HepG2 (cell line): ENCODE data around the gene ARHGDIA. TPM values are rescaled to one million over a fixed set of nuclear protein-coding genes. Genes with fewer than 3 reads are reported as not detected.

ENCODE experiments used
- AGO2 ChIP-seq: fragments of 200-400 bp; formaldehyde crosslinking; optimal IDR thresholded peaks from 2 replicates; pipeline ENCODE3; 2017; ENCODE audit warnings: mild to moderate bottlenecking, low read depth, low read length, moderate library complexity
- ASH2L ChIP-seq: fragments of 300-600, 200-600 bp; sonication (generic); IDR thresholded peaks from 2 replicates; pipeline ENCODE4 v1.7.0; 2017; ENCODE audit warnings: low read depth, mild to moderate bottlenecking, moderate library complexity, mixed read lengths, low read length; ENCODE audit not compliant: insufficient read length
- CENPT ChIP-seq: sonication (generic); formaldehyde crosslinking; IDR thresholded peaks from 2 replicates; pipeline ENCODE4 v1.8.0; 2022; ENCODE audit warnings: low read depth, mild to moderate bottlenecking, moderate library complexity, missing genetic modification reagents
- HNRNPL ChIP-seq: fragments of 200-400 bp; formaldehyde crosslinking; IDR thresholded peaks from 2 replicates; pipeline ENCODE4 v1.6.1; 2017; ENCODE audit warnings: mild to moderate bottlenecking, low read depth, low read length
- KMT2B ChIP-seq: IDR thresholded peaks from 2 replicates; pipeline ENCODE4 v1.6.1; 2016; ENCODE audit warnings: missing genetic modification reagents, missing compliant biosample characterization
- MXI1 ChIP-seq: IDR thresholded peaks from 3 replicates; pipeline ENCODE4 v1.6.1; 2012; ENCODE audit warnings: low read depth, low read length, inconsistent platforms, borderline replicate concordance
- NCOR1 ChIP-seq: fragments of 200-600 bp; sonication (generic); IDR thresholded peaks from 2 replicates; pipeline ENCODE4 v1.7.0; 2017; ENCODE audit warnings: antibody characterized with exemption, low read length, borderline replicate concordance
- RAD21 ChIP-seq: fragments of 450-650 bp; formaldehyde crosslinking; IDR thresholded peaks from 2 replicates; pipeline ENCODE4 v1.5.0; 2020; ENCODE audit warnings: mild to moderate bottlenecking
- RBM22 ChIP-seq: fragments of 200-400 bp; formaldehyde crosslinking; optimal IDR thresholded peaks from 2 replicates; pipeline ENCODE3; 2017; ENCODE audit warnings: mild to moderate bottlenecking, low read length, moderate library complexity
- SRF ChIP-seq: IDR thresholded peaks from 2 replicates; pipeline ENCODE4 v1.6.1; 2011; ENCODE audit warnings: mild to moderate bottlenecking, low read depth, low read length, moderate library complexity
- SRY ChIP-seq: sonication (generic); formaldehyde crosslinking; IDR thresholded peaks from 2 replicates; pipeline ENCODE4 v1.8.0; 2022; ENCODE audit warnings: mild to moderate bottlenecking, missing genetic modification reagents
- TAF15 ChIP-seq: fragments of 200-400 bp; formaldehyde crosslinking; IDR thresholded peaks from one replicate; pipeline ENCODE4 v1.6.1; 2018; ENCODE audit warnings: mild to moderate bottlenecking, low read depth, low read length; ENCODE audit not compliant: poor library complexity, severe bottlenecking
- TBX2 ChIP-seq: sonication (generic); formaldehyde crosslinking; IDR thresholded peaks from 2 replicates; pipeline ENCODE4 v1.5.0; 2020; ENCODE audit warnings: missing genetic modification reagents, mild to moderate bottlenecking, borderline replicate concordance
- ZBTB21 ChIP-seq: sonication (generic); formaldehyde crosslinking; IDR thresholded peaks from 2 replicates; pipeline ENCODE4 v1.4.0; 2020; ENCODE audit warnings: missing genetic modification reagents
- ZFP90 ChIP-seq: sonication (generic); formaldehyde crosslinking; IDR thresholded peaks from 2 replicates; pipeline ENCODE4 v1.8.0; 2022; ENCODE audit warnings: missing genetic modification reagents, mild to moderate bottlenecking, inconsistent platforms, borderline replicate concordance
- ZNF431 ChIP-seq: sonication (generic); formaldehyde crosslinking; IDR thresholded peaks from 2 replicates; pipeline ENCODE4 v1.9.0; 2022; ENCODE audit warnings: missing genetic modification reagents, low read depth, mild to moderate bottlenecking, borderline replicate concordance
- ZNF605 ChIP-seq: sonication (generic); formaldehyde crosslinking; IDR thresholded peaks from 2 replicates; pipeline ENCODE4 v1.8.0; 2022; ENCODE audit warnings: mild to moderate bottlenecking, missing genetic modification reagents
- ZNF737 ChIP-seq: sonication (generic); formaldehyde crosslinking; IDR thresholded peaks from 2 replicates; pipeline ENCODE4 v1.5.0; 2020; ENCODE audit warnings: missing genetic modification reagents, mild to moderate bottlenecking, borderline replicate concordance
- ZSCAN9 ChIP-seq: IDR thresholded peaks from 2 replicates; pipeline ENCODE4 v1.6.1; 2016; ENCODE audit warnings: borderline replicate concordance
- polyA plus RNA-seq, 8 experiments: library from polyadenylated mRNA; depleted of rRNA in 3 of 8; stranded (reverse) in 7 of 8; unstranded in 1 of 8; fragments of >200 nt; fragmentation: Illumina TruSeq in 4 of 8; extraction: Trizol in 4 of 8; gene quantifications; 2 replicates each; pipeline versions ENCODE4 v1.2.1 to v1.2.3, GENCODE V29; 2011 to 2016; ENCODE audit warnings: low read depth in 4 of 8, missing spikeins in 1 of 8, mixed read lengths in 1 of 8; ENCODE audit not compliant: insufficient read depth in 1 of 8
- total RNA-seq, 5 experiments: library from RNA; depleted of rRNA; stranded (reverse); fragments of >200 nt; fragmentation: Illumina TruSeq; extraction: Trizol; gene quantifications; 2 replicates each; pipeline ENCODE4 v1.2.3, GENCODE V29; 2016; ENCODE audit warnings: low read depth in 1 of 5
- TF ChIP-seq, protein P1 (sequence below): sonication (generic); formaldehyde crosslinking; IDR thresholded peaks from 2 replicates; pipeline ENCODE4 v1.8.0; 2022; ENCODE audit warnings: mild to moderate bottlenecking, missing genetic modification reagents, moderate library complexity
- TF ChIP-seq, protein P2 (sequence below): sonication (generic); formaldehyde crosslinking; IDR thresholded peaks from 2 replicates; pipeline ENCODE4 v1.5.0; 2020; ENCODE audit warnings: mild to moderate bottlenecking, missing genetic modification reagents
- TF ChIP-seq, protein P3 (sequence below): sonication (generic); formaldehyde crosslinking; IDR thresholded peaks from 2 replicates; pipeline ENCODE4 v1.4.0; 2020; ENCODE audit warnings: mild to moderate bottlenecking, missing genetic modification reagents
- TF ChIP-seq, protein P4 (sequence below): sonication (generic); formaldehyde crosslinking; IDR thresholded peaks from 2 replicates; pipeline ENCODE4 v1.4.0; 2020; ENCODE audit warnings: mild to moderate bottlenecking, missing genetic modification reagents

Gene ARHGDIA
- total and polyA plus RNA-seq, 2 of the 13 experiments (the other 11 are each of a cell fraction or from before 2014, with no cell fraction given), result 40.0 to 64.0 TPM

- peak; percentile 26 for TF ChIP-seq ASH2L
- peak; percentile 4; the same call in 1 of the 2 replicates for TF ChIP-seq TBX2 (CRISPR knock-in tag)
- TF ChIP-seq KMT2B (CRISPR knock-in tag), result no peak
- 0 out of 2 replicates have a peak, but pooled peaks have one; percentile 43 for TF ChIP-seq ZNF737 (CRISPR knock-in tag)
- TF ChIP-seq, protein P1, sequence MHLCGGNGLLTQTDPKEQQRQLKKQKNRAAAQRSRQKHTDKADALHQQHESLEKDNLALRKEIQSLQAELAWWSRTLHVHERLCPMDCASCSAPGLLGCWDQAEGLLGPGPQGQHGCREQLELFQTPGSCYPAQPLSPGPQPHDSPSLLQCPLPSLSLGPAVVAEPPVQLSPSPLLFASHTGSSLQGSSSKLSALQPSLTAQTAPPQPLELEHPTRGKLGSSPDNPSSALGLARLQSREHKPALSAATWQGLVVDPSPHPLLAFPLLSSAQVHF, result 0 out of 2 replicates have a peak, but pooled peaks have one; percentile 30
- TF ChIP-seq CENPT (CRISPR knock-in tag), result 0 out of 2 replicates have a peak, but pooled peaks have one; percentile 6
- TF ChIP-seq SRF, result no peak
- TF ChIP-seq AGO2, result peak; percentile 94
- 0 out of 2 replicates have a peak, but pooled peaks have one; percentile 29 for TF ChIP-seq SRY (CRISPR knock-in tag)
- TF ChIP-seq TAF15, result peak; percentile 32
- TF ChIP-seq ZNF431, result 0 out of 2 replicates have a peak, but pooled peaks have one; percentile 44
- TF ChIP-seq, protein P2, sequence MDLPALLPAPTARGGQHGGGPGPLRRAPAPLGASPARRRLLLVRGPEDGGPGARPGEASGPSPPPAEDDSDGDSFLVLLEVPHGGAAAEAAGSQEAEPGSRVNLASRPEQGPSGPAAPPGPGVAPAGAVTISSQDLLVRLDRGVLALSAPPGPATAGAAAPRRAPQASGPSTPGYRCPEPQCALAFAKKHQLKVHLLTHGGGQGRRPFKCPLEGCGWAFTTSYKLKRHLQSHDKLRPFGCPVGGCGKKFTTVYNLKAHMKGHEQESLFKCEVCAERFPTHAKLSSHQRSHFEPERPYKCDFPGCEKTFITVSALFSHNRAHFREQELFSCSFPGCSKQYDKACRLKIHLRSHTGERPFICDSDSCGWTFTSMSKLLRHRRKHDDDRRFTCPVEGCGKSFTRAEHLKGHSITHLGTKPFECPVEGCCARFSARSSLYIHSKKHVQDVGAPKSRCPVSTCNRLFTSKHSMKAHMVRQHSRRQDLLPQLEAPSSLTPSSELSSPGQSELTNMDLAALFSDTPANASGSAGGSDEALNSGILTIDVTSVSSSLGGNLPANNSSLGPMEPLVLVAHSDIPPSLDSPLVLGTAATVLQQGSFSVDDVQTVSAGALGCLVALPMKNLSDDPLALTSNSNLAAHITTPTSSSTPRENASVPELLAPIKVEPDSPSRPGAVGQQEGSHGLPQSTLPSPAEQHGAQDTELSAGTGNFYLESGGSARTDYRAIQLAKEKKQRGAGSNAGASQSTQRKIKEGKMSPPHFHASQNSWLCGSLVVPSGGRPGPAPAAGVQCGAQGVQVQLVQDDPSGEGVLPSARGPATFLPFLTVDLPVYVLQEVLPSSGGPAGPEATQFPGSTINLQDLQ (CRISPR knock-in tag), result peak; percentile 82; the same call in 1 of the 2 replicates
- peak; percentile 44; the same call in 1 of the 2 replicates for TF ChIP-seq ZNF605 (CRISPR knock-in tag)
- TF ChIP-seq MXI1, result peak; percentile 74; the same call in 1 of the 3 replicates
- TF ChIP-seq NCOR1, result peak; percentile 49; the same call in 1 of the 2 replicates
- no peak for TF ChIP-seq ZSCAN9 (CRISPR knock-in tag)
- TF ChIP-seq, protein P3, sequence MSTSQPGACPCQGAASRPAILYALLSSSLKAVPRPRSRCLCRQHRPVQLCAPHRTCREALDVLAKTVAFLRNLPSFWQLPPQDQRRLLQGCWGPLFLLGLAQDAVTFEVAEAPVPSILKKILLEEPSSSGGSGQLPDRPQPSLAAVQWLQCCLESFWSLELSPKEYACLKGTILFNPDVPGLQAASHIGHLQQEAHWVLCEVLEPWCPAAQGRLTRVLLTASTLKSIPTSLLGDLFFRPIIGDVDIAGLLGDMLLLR (CRISPR knock-in tag), result 0 out of 2 replicates have a peak, but pooled peaks have one; percentile 51
- TF ChIP-seq ZFP90, result peak; percentile 7; the same call in 1 of the 2 replicates
- TF ChIP-seq RAD21 (CRISPR knock-in tag), result 0 out of 2 replicates have a peak, but pooled peaks have one; percentile 11
- no peak for TF ChIP-seq ZBTB21
- peak; percentile 8 for TF ChIP-seq RBM22
- peak; percentile 99 for TF ChIP-seq HNRNPL
- TF ChIP-seq, protein P4, sequence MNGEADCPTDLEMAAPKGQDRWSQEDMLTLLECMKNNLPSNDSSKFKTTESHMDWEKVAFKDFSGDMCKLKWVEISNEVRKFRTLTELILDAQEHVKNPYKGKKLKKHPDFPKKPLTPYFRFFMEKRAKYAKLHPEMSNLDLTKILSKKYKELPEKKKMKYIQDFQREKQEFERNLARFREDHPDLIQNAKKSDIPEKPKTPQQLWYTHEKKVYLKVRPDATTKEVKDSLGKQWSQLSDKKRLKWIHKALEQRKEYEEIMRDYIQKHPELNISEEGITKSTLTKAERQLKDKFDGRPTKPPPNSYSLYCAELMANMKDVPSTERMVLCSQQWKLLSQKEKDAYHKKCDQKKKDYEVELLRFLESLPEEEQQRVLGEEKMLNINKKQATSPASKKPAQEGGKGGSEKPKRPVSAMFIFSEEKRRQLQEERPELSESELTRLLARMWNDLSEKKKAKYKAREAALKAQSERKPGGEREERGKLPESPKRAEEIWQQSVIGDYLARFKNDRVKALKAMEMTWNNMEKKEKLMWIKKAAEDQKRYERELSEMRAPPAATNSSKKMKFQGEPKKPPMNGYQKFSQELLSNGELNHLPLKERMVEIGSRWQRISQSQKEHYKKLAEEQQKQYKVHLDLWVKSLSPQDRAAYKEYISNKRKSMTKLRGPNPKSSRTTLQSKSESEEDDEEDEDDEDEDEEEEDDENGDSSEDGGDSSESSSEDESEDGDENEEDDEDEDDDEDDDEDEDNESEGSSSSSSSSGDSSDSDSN, result 0 out of 2 replicates have a peak, but pooled peaks have one; percentile 16
These were observed 5.3 kb downstream of the ARHGDIA start (continued) for GRCh38 chr17:81865733-81866439.
